Measurements from ENCODE around the gene WASF3. TPM values are rescaled to one million over a fixed set of nuclear protein-coding genes. Genes with fewer than 3 reads are reported as not detected.
"Not testable (repeated sequence)": the region's sequence is repeated elsewhere in the genome, so short reads cannot be mapped to it uniquely, and the experiment has no call there.

The WASF3 gene
- total and polyA plus RNA-seq, 2 of the 13 experiments (the other 11 are each of a cell fraction or from before 2014, with no cell fraction given): 10.4 to 17.2 TPM

GRCh38 chr13:26723620-26724019 is 166.1 kb downstream of the WASF3 start:
- BruUV-seq (replicated peaks); in situ Hi-C loops (cut with HindIII; ENCODE audit: extremely low pct_ligation_motif_present, low pct_unique_long_range_greater_than_20kb); H3K79me2 ChIP-seq (ENCODE audit: insufficient read depth, low read length); DNase-seq (ENCODE audit: low spot score); POLR2A ChIA-PET; FAIRE-seq; H3K9ac ChIP-seq (ENCODE audit: insufficient read depth, low read depth, low read length); CTCF ChIA-PET (ENCODE audit: low intra/inter-chr PET ratio, low total read pairs); H3K4me3 ChIP-seq (replicated peaks in 1 of 3; ENCODE audit: insufficient read depth in 1 of 3, low read depth in 2 of 3, low read length in 3 of 3); H2AFZ ChIP-seq (ENCODE audit: low read length); H4K20me1 ChIP-seq (ENCODE audit: insufficient read depth, low read length); H3K9me3 ChIP-seq (ENCODE audit: low read length); H3K27ac ChIP-seq (ENCODE audit: extremely low read length, insufficient read depth, low read length); H3K4me2 ChIP-seq (ENCODE audit: low read depth, low read length); intact Hi-C loops (cut with micrococcal nuclease; ENCODE audit: unreplicated experiment); ATAC-seq; H3K36me3 ChIP-seq (replicated peaks in 1 of 2; ENCODE audit: control insufficient read depth in 1 of 2, insufficient read depth in 2 of 2, low read length in 2 of 2): not testable (repeated sequence)
- H3K27me3 ChIP-seq (ENCODE audit: control insufficient read depth in 1 of 2, insufficient read depth in 2 of 2, low read length in 2 of 2): peaks cover 0 to 13% of the 10 kb centered on the region in 2 experiments; a peak in 2 of 5 replicates
- WGBS (ENCODE audit: low lambda C conversion rate): no CpG with 5 or more reads among the region's 31 CpGs
- H3K4me1 ChIP-seq (ENCODE audit: insufficient read depth, low read length): peaks cover 14% of the 10 kb centered on the region

- no peak for FAIRE-seq
- 48% methylated on average over 8 of the region's 8 CpGs for WGBS (ENCODE audit: low lambda C conversion rate)
Measured at GRCh38 chr13:26726684-26727083, 169.2 kb downstream of the WASF3 start.

More at GRCh38 chr13:26726684-26727083, 169.2 kb downstream of the WASF3 start:
- Histone ChIP-seq H3K27me3 (ENCODE audit: control insufficient read depth in 1 of 2, insufficient read depth in 2 of 2, low read length in 2 of 2) (peaks cover 0 to 4% of the 10 kb centered on the region in 2 experiments; a peak in 1 of 5 replicates), H2AFZ (ENCODE audit: low read length) (no peak overlapping the region), H3K9me3 (ENCODE audit: low read length) (no peaks in the 10 kb centered on the region), H4K20me1 (ENCODE audit: insufficient read depth, low read length) (no peaks in the 10 kb centered on the region), H3K4me3 (replicated peaks in 1 of 3; ENCODE audit: insufficient read depth in 1 of 3, low read depth in 2 of 3, low read length in 3 of 3) (no peak overlapping the region), H3K4me1 (ENCODE audit: insufficient read depth, low read length) (0 out of 2 replicates have a peak, but pooled peaks cover 7% of the 10 kb centered on the region), H3K27ac (ENCODE audit: extremely low read length, insufficient read depth, low read length) (no peak overlapping the region), H3K4me2 (ENCODE audit: low read depth, low read length) (no peak overlapping the region), H3K36me3 (replicated peaks in 1 of 2; ENCODE audit: control insufficient read depth in 1 of 2, insufficient read depth in 2 of 2, low read length in 2 of 2) (no peaks in the 10 kb centered on the region), H3K9ac (ENCODE audit: insufficient read depth, low read depth, low read length) (no peak overlapping the region), H3K79me2 (ENCODE audit: insufficient read depth, low read length) (no peaks in the 10 kb centered on the region)
- intact Hi-C loops (cut with micrococcal nuclease; ENCODE audit: unreplicated experiment): no loop called here
- DNase-seq (ENCODE audit: low spot score): no peak
- BruUV-seq (replicated peaks): no TSS peak
- ATAC-seq: no peak
- in situ Hi-C loops (cut with HindIII; ENCODE audit: extremely low pct_ligation_motif_present, low pct_unique_long_range_greater_than_20kb): no loop called here
- ChIA-PET POLR2A (no interaction called here), CTCF (ENCODE audit: low intra/inter-chr PET ratio, low total read pairs) (no interaction called here)
- TF ChIP-seq ZNF589 (CRISPR knock-in tag; conservative IDR thresholded peaks at IDR 0.05) (no peak), ZNF503 (CRISPR knock-in tag; IDR thresholded peaks at IDR 0.05) (no peak), CHCHD3 (CRISPR knock-in tag; IDR thresholded peaks at IDR 0.05) (no peak), IKZF5 (CRISPR knock-in tag; IDR thresholded peaks at IDR 0.05) (no peak), MATR3 (CRISPR knock-in tag; IDR thresholded peaks at IDR 0.05) (no peak), ZNF17 (CRISPR knock-in tag; IDR thresholded peaks at IDR 0.05) (no peak), CBFB (CRISPR knock-in tag; IDR thresholded peaks at IDR 0.05) (no peak), GZF1 (CRISPR knock-in tag; IDR thresholded peaks at IDR 0.05) (no peak), GATAD2A (CRISPR knock-in tag; IDR thresholded peaks at IDR 0.05) (no peak), MXI1 (IDR thresholded peaks at IDR 0.05; ENCODE audit: borderline replicate concordance, low read depth, low read length) (no peak), ZNF460 (CRISPR knock-in tag; IDR thresholded peaks at IDR 0.05; ENCODE audit: borderline replicate concordance) (no peak), ZBTB7A (CRISPR knock-in tag; IDR thresholded peaks at IDR 0.05) (no peak), ZNF639 (CRISPR knock-in tag; conservative IDR thresholded peaks at IDR 0.05) (no peak)

Data from HepG2 (cell line).